Transverse colon (tissue), 4 donors: ENCODE measurements around the gene CACNA1G. TPM values are rescaled to one million over a fixed set of nuclear protein-coding genes. Genes with fewer than 3 reads are reported as not detected.

Source experiments
- DNase-seq: peaks from one replicate; pipeline ENCODE4 v3.0.0-alpha.2; 2019
- H3K27ac ChIP-seq, 4 donors: fragments of 200-600 bp; sonication (generic); 2 replicates each; pipeline ENCODE4 v1.5.1; 2016 to 2018; ENCODE audit warnings: inconsistent platforms in 4 of 4
- H3K27me3 ChIP-seq: fragments of 200-600 bp; sonication (generic); 2 replicates; pipeline ENCODE4 v1.5.1; 2017; ENCODE audit warnings: inconsistent platforms
- H3K36me3 ChIP-seq, 4 donors: fragments of 200-600 bp; sonication (generic); 2 replicates each; pipeline ENCODE4 v1.5.1; 2017 to 2019; ENCODE audit warnings: inconsistent platforms in 4 of 4
- H3K4me1 ChIP-seq, 4 donors: fragments of 200-600 bp; sonication (generic); 2 replicates each; pipeline ENCODE4 v1.5.1; 2017 to 2020; ENCODE audit warnings: inconsistent platforms in 4 of 4
- H3K4me3 ChIP-seq, 4 donors: fragments of 200-600 bp; sonication (generic); 1 replicate in 1 of 4; 2 replicates in 3 of 4; pipeline versions ENCODE4 v1.5.1 to v1.6.1; 2017 to 2019; ENCODE audit warnings: inconsistent platforms in 4 of 4
- H3K9me3 ChIP-seq, 2 donors: fragments of 200-600 bp; sonication (generic); 2 replicates each; pipeline ENCODE4 v1.5.1; 2017 to 2019; ENCODE audit warnings: inconsistent platforms in 2 of 2
- CTCF ChIP-seq, 5 experiments: fragments of 200-600 bp in 3 of 5; fragments of 450-650 bp in 2 of 5; sonication (generic) in 3 of 5; IDR thresholded peaks; 1 replicate in 2 of 5; 2 replicates in 3 of 5; pipeline ENCODE4 v1.5.1; 2016 to 2017; ENCODE audit warnings: antibody characterized with exemption in 5 of 5, inconsistent platforms in 3 of 5, mild to moderate bottlenecking in 2 of 5, moderate library complexity in 1 of 5
- EP300 ChIP-seq: sonication (generic); formaldehyde crosslinking; IDR thresholded peaks from one replicate; pipeline ENCODE4 v1.6.1; 2017; ENCODE audit warnings: antibody characterized with exemption, low read depth
- POLR2A ChIP-seq: fragments of 450-650 bp; IDR thresholded peaks from one replicate; pipeline ENCODE4 v1.6.1; 2016; ENCODE audit warnings: antibody characterized with exemption, mild to moderate bottlenecking, moderate library complexity
- POLR2AphosphoS5 ChIP-seq, 3 donors: sonication (generic); formaldehyde crosslinking; IDR thresholded peaks; one replicate each; pipeline ENCODE4 v1.6.1; 2016; ENCODE audit warnings: antibody characterized with exemption in 3 of 3
- WGBS, 2 donors: methylation state at CpG; one replicate each; pipeline ENCODE4 v1.1.5; 2018; ENCODE audit warnings: low coverage in 1 of 2; 5-methylcytosine and 5-hydroxymethylcytosine counted together
- in situ Hi-C, 4 donors: fragments of 200-750 bp; cut with MboI; loops; one replicate each; pipeline versions ENCODE4 v1.15.0 to v1.15.1; 2017; ENCODE audit warnings: low sequenced_read_pairs in 3 of 4, low pct_ligation_motif_present in 1 of 4, low pct_unique_long_range_greater_than_20kb in 1 of 4
- intact Hi-C: fragments of 100-400 bp; cut with DNase I; formaldehyde crosslinking; loops from one replicate; pipeline ENCODE4 v1.15.1; 2023; ENCODE audit warnings: low total_unique reads
- total RNA-seq, 4 donors: library from RNA; depleted of rRNA; stranded (reverse); fragments of >200 nt; gene quantifications; one replicate each; pipeline ENCODE4 v1.1.0, GENCODE V29; 2016

Gene CACNA1G
- total RNA-seq, 4 donors from 2014 or later = 0.14 TPM; not detected in 3

- peaks cover 5 to 60% (median 41%) of the 10 kb centered on the region in 4 donors for H3K4me1 ChIP-seq
- peak overlapping the region; percentile 57 to 77 (median 68) for H3K27ac ChIP-seq
- no peaks in the 10 kb centered on the region for H3K9me3 ChIP-seq
- intact Hi-C loops = loop anchor here (5.0 kb wide), 1 partner anchor 83 kb away; the partner anchor contains the start of gene SPATA20
- H3K4me3 ChIP-seq = no peak overlapping the region
- H3K36me3 ChIP-seq = no peaks in the 10 kb centered on the region
- H3K27me3 ChIP-seq = peaks cover 13% of the 10 kb centered on the region
- no peak for DNase-seq
- WGBS, 2 donors = 18 to 47% methylated on average over 2 to 6 of the region's 6 CpGs
- in situ Hi-C loops = loop anchor here in 3 of 4 donors (10.0 kb wide), 3 partner anchors 65 to 85 kb away; partner anchors contain the start of gene SPATA20 (in 1 of the 3)
- TF ChIP-seq EP300 = no peak
- no peak for TF ChIP-seq POLR2AphosphoS5 (IDR thresholded peaks at IDR 0.05)
- no peak for TF ChIP-seq POLR2A
- no peak for TF ChIP-seq CTCF (IDR thresholded peaks at IDR 0.05)
Measured at GRCh38 chr17:50629902-50630301, 69.4 kb downstream of the CACNA1G start.

- Histone ChIP-seq H3K27me3 (peaks cover 20% of the 10 kb centered on the region), H3K27ac (peak overlapping the region; percentile 62 to 77 (median 68)), H3K4me3 (no peak overlapping the region), H3K9me3 (no peaks in the 10 kb centered on the region), H3K4me1 (peaks cover 5 to 64% (median 44%) of the 10 kb centered on the region in 4 donors), H3K36me3 (no peaks in the 10 kb centered on the region)
- intact Hi-C loops = no loop called here
- 45% methylated on average over 6 of the region's 7 CpGs; no CpG with 5 or more reads in 1 of the 2 donors for WGBS, 2 donors
- peak; percentile 94 for DNase-seq
- TF ChIP-seq CTCF (IDR thresholded peaks at IDR 0.05) = peak; percentile 68 to 99 (median 82)
- no peak for TF ChIP-seq POLR2A
- peak; percentile 43 for TF ChIP-seq EP300
- TF ChIP-seq POLR2AphosphoS5 (IDR thresholded peaks at IDR 0.05) = peak in 2 of 3 donors; percentile 62 to 76
- in situ Hi-C loops = loop anchor here in 2 of 4 donors (10.0 kb wide), 2 partner anchors 64 to 76 kb away; no protein-coding TSS in a partner anchor
Measured at GRCh38 chr17:50630524-50631194, 70.1 kb downstream of the CACNA1G start.

- no peaks in the 10 kb centered on the region for H3K36me3 ChIP-seq
- peak overlapping the region; percentile 49 to 77 (median 68) for H3K27ac ChIP-seq
- peaks cover 20% of the 10 kb centered on the region for H3K27me3 ChIP-seq
- no peaks in the 10 kb centered on the region for H3K9me3 ChIP-seq
- intact Hi-C loops = no loop called here
- H3K4me1 ChIP-seq = peaks cover 5 to 62% (median 46%) of the 10 kb centered on the region in 4 donors
- DNase-seq = no peak
- TF ChIP-seq CTCF (IDR thresholded peaks at IDR 0.05) (no peak), POLR2AphosphoS5 (IDR thresholded peaks at IDR 0.05) (no peak), EP300 (no peak), POLR2A (no peak)
- in situ Hi-C loops = loop anchor here in 2 of 4 donors (10.0 kb wide), 2 partner anchors 63 to 77 kb away; no protein-coding TSS in a partner anchor
- no peak overlapping the region for H3K4me3 ChIP-seq
- WGBS, 2 donors = 50 to 84% methylated on average over 1 to 11 of the region's 11 CpGs
Measured at GRCh38 chr17:50631195-50631907, 70.8 kb downstream of the CACNA1G start.

- intact Hi-C loops = no loop called here
- no peak for TF ChIP-seq EP300
- TF ChIP-seq POLR2A = no peak
- TF ChIP-seq POLR2AphosphoS5 (IDR thresholded peaks at IDR 0.05) = no peak
- TF ChIP-seq CTCF (IDR thresholded peaks at IDR 0.05) = no peak
- in situ Hi-C loops = loop anchor here in 2 of 4 donors (10.0 kb wide), 2 partner anchors 63 to 77 kb away; no protein-coding TSS in a partner anchor
- Histone ChIP-seq H3K4me3 (no peak overlapping the region), H3K9me3 (no peaks in the 10 kb centered on the region), H3K27me3 (peaks cover 20% of the 10 kb centered on the region), H3K4me1 (peaks cover 5 to 68% (median 49%) of the 10 kb centered on the region in 4 donors), H3K27ac (peak overlapping the region in 1 of 4 donors; percentile 77), H3K36me3 (no peaks in the 10 kb centered on the region)
- 89% methylated on average over 9 of the region's 9 CpGs; no CpG with 5 or more reads in 1 of the 2 donors for WGBS, 2 donors
- no peak for DNase-seq
Measured at GRCh38 chr17:50631908-50632571, 71.5 kb downstream of the CACNA1G start.
